Tibial nerve (tissue), 3 donors: ENCODE results near the gene ZDHHC16.

Source experiments
- CTCF ChIP-seq, 5 experiments: fragments of 200-600 bp in 3 of 5; fragments of 450-650 bp in 2 of 5; sonication (generic) in 3 of 5; IDR thresholded peaks; one replicate each; pipeline ENCODE4 v1.5.1; 2016 to 2019; ENCODE audit warnings: antibody characterized with exemption in 5 of 5, mild to moderate bottlenecking in 3 of 5, moderate library complexity in 2 of 5
- POLR2A ChIP-seq, 2 donors: fragments of 450-650 bp; IDR thresholded peaks; one replicate each; pipeline ENCODE4 v1.6.1; 2017; ENCODE audit warnings: antibody characterized with exemption in 2 of 2, mild to moderate bottlenecking in 2 of 2, moderate library complexity in 2 of 2

DNA sequence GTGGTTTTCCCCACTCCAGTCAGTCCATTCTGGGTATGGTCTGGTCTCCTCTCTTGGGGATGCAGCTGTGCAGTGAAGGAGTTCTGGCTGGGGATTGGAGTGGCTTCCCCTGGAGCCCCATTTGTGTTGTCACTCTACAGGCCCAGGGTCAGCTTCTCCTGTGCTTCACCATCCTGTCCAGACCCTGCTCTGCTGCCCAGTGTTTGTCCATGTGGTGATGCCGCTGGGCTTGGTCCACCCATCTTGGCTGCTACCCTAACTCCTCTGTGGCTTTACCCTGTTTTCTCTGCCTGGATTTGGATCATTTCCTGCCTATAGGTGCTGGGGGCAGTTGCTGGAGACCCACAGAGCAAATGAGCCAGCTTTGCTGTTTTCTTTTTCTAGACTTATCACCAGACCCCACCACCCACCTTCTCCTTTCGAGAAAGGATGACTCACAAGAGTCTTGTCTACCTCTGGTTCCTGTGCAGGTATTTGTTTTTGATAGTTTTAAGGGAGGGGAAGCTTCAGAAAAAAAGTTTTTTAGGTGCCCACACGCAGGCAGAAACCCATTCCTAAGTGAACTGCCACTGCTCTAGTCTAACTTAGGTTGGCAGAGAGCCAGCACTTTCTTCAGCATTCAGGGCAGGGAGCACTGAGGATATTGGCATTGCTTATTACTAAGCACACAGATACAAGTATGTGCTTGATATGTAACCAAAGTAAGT is 8.5 kb downstream of the ZDHHC16 start:
- no peak for TF ChIP-seq CTCF (IDR thresholded peaks at IDR 0.05)
- no peak for TF ChIP-seq POLR2A (IDR thresholded peaks at IDR 0.05)
